Breast epithelium (tissue), 3 donors: ENCODE measurements around the gene SLC44A1.

ENCODE experiments used
- CTCF ChIP-seq, 3 donors: fragments of 450-650 bp; IDR thresholded peaks; one replicate each; pipeline ENCODE4 v1.5.1; 2016 to 2017; ENCODE audit warnings: antibody characterized with exemption in 3 of 3, mild to moderate bottlenecking in 3 of 3, moderate library complexity in 3 of 3
- POLR2A ChIP-seq: fragments of 450-650 bp; IDR thresholded peaks from one replicate; pipeline ENCODE4 v1.6.1; 2016; ENCODE audit warnings: antibody characterized with exemption, mild to moderate bottlenecking, moderate library complexity
- POLR2AphosphoS5 ChIP-seq, 3 donors: sonication (generic); formaldehyde crosslinking; IDR thresholded peaks; one replicate each; pipeline ENCODE4 v1.6.1; 2017; ENCODE audit warnings: antibody characterized with exemption in 3 of 3

- TF ChIP-seq POLR2AphosphoS5 (IDR thresholded peaks at IDR 0.05) (no peak), CTCF (IDR thresholded peaks at IDR 0.05) (no peak), POLR2A (no peak)
Observed at GRCh38 chr9:105362470-105362869, 118.0 kb downstream of the SLC44A1 start.
